IMR-90 (cell line): Measurements from ENCODE around the gene KCTD2. TPM values are rescaled to one million over a fixed set of nuclear protein-coding genes. Genes with fewer than 3 reads are reported as not detected.

ENCODE experiments used
- ATAC-seq: fragments of 200-7000 bp; cut with Tn5 transposase; 2 replicates; pipeline ENCODE4 v1.9.1; 2020; ENCODE audit warnings: low read depth, mild to moderate bottlenecking, moderate library complexity
- BruUV-seq: library from RNA; stranded (reverse); fragments of 400-500 nt; replicated peaks from 2 replicates; lab custom pipeline; 2021; lab: Mats Ljungman, UMichigan
- CTCF ChIA-PET: fragments of 300-600 bp; formaldehyde crosslinking; extraction: SDS; loops from one replicate; lab custom pipeline; 2021; ENCODE audit warnings: antibody characterized with exemption; lab: Yijun Ruan, JAX
- POLR2A ChIA-PET: fragments of 300-600 bp; sonication (Branson Sonifier 250); formaldehyde crosslinking; loops from one replicate; lab custom pipeline; 2022; ENCODE audit warnings: antibody characterized with exemption; ENCODE audit not compliant: unreplicated experiment; lab: Charles Lee
- DNase-seq: peaks from one replicate; pipeline ENCODE4 v3.0.0; 2013
- H2AFZ ChIP-seq: replicated peaks from 2 replicates; pipeline ENCODE3; 2013; ENCODE audit warnings: low read length, mild to moderate bottlenecking; ENCODE audit not compliant: poor library complexity
- H2AK5ac ChIP-seq: 2 replicates; pipeline ENCODE4 v1.6.1; 2013; ENCODE audit warnings: low read depth, low read length, inconsistent platforms
- H2AK9ac ChIP-seq: replicated peaks from 2 replicates; pipeline ENCODE3; 2013; ENCODE audit warnings: mild to moderate bottlenecking, low read depth, low read length, moderate library complexity; ENCODE audit not compliant: poor library complexity
- H2BK120ac ChIP-seq: 2 replicates; pipeline ENCODE4 v1.6.1; 2013; ENCODE audit warnings: low read depth, low read length, inconsistent platforms
- H2BK15ac ChIP-seq: 3 replicates; pipeline ENCODE4 v1.6.1; 2013; ENCODE audit warnings: low read depth, low read length, inconsistent platforms
- H2BK20ac ChIP-seq: 2 replicates; pipeline ENCODE4 v1.6.1; 2013; ENCODE audit warnings: low read depth, mild to moderate bottlenecking, inconsistent platforms, low read length, moderate library complexity
- H2BK5ac ChIP-seq: 2 replicates; pipeline ENCODE4 v1.6.1; 2013; ENCODE audit warnings: mild to moderate bottlenecking, low read depth, low read length, inconsistent platforms; ENCODE audit not compliant: poor library complexity, severe bottlenecking
- H3K14ac ChIP-seq: replicated peaks from 2 replicates; pipeline ENCODE4 v1.6.1; 2013; ENCODE audit warnings: low read depth, low read length, inconsistent platforms
- H3K18ac ChIP-seq: 2 replicates; pipeline ENCODE4 v1.6.1; 2013; ENCODE audit warnings: low read depth, low read length, control low read depth
- H3K23ac ChIP-seq: 2 replicates; pipeline ENCODE4 v1.6.1; 2013; ENCODE audit warnings: low read depth, low read length, inconsistent platforms
- H3K27ac ChIP-seq: 2 replicates; pipeline ENCODE4 v1.5.1; 2013; ENCODE audit warnings: mild to moderate bottlenecking, control low read depth, low read length; ENCODE audit not compliant: insufficient read depth
- H3K27me3 ChIP-seq: 2 replicates; pipeline ENCODE4 v1.6.1; 2013; ENCODE audit warnings: low read length; ENCODE audit not compliant: control insufficient read depth, insufficient read depth
- H3K36me3 ChIP-seq: 2 replicates; pipeline ENCODE4 v1.6.1; 2013; ENCODE audit warnings: low read length, mixed read lengths; ENCODE audit not compliant: control insufficient read depth, insufficient read depth
- H3K4ac ChIP-seq: 2 replicates; pipeline ENCODE4 v1.6.1; 2013; ENCODE audit warnings: low read depth, low read length, inconsistent platforms
- H3K4me1 ChIP-seq: 2 replicates; pipeline ENCODE4 v1.6.1; 2013; ENCODE audit warnings: low read length, mixed read lengths; ENCODE audit not compliant: control insufficient read depth, insufficient read depth
- H3K4me2 ChIP-seq: 2 replicates; pipeline ENCODE4 v1.6.1; 2013; ENCODE audit warnings: low read depth, mild to moderate bottlenecking, control low read depth, low read length, moderate library complexity
- H3K4me3 ChIP-seq: 2 replicates; pipeline ENCODE4 v1.5.1; 2013; ENCODE audit warnings: low read depth, mild to moderate bottlenecking, control low read depth, low read length, moderate library complexity; ENCODE audit not compliant: insufficient read depth
- H3K56ac ChIP-seq: 2 replicates; pipeline ENCODE4 v1.6.1; 2013; ENCODE audit warnings: low read length, inconsistent platforms; ENCODE audit not compliant: insufficient read depth; ENCODE audit errors: extremely low read depth
- H3K79me1 ChIP-seq, 2 experiments: 2 replicates each; pipeline ENCODE4 v1.6.1; 2013; ENCODE audit warnings: low read length in 2 of 2, inconsistent platforms in 1 of 2, low read depth in 1 of 2
- H3K9ac ChIP-seq: 2 replicates; pipeline ENCODE4 v1.6.1; 2013; ENCODE audit warnings: low read depth, low read length, control low read depth
- H3K9me1 ChIP-seq: 2 replicates; pipeline ENCODE4 v1.6.1; 2013; ENCODE audit warnings: low read length, inconsistent platforms; ENCODE audit not compliant: insufficient read depth
- H3K9me3 ChIP-seq: 2 replicates; pipeline ENCODE4 v1.6.1; 2013; ENCODE audit warnings: low read length; ENCODE audit not compliant: control insufficient read depth, insufficient read depth
- H4K20me1 ChIP-seq: 2 replicates; pipeline ENCODE4 v1.6.1; 2013; ENCODE audit warnings: low read length, inconsistent platforms; ENCODE audit not compliant: insufficient read depth
- H4K5ac ChIP-seq: 2 replicates; pipeline ENCODE4 v1.6.1; 2013; ENCODE audit warnings: mild to moderate bottlenecking, low read depth, low read length, control low read depth
- H4K8ac ChIP-seq, 2 experiments: 2 replicates each; pipeline ENCODE4 v1.6.1; 2013; ENCODE audit warnings: low read depth in 2 of 2, low read length in 2 of 2, control low read depth in 1 of 2, inconsistent platforms in 1 of 2
- H4K91ac ChIP-seq: 2 replicates; pipeline ENCODE4 v1.6.1; 2013; ENCODE audit warnings: low read depth, low read length, inconsistent platforms; ENCODE audit not compliant: insufficient read depth
- POLR2A ChIP-seq: IDR thresholded peaks from 2 replicates; pipeline ENCODE4 v1.6.1; 2012; ENCODE audit warnings: mild to moderate bottlenecking, low read depth, low read length
- WGBS, 2 experiments: methylation state at CpG; one replicate each; pipeline versions ENCODE4 v1.1.5 to v1.1.7; 2013; ENCODE audit warnings: missing lambda C conversion rate in 2 of 2; ENCODE audit not compliant: insufficient read length in 1 of 2; ENCODE audit errors: extremely low coverage in 2 of 2; 5-methylcytosine and 5-hydroxymethylcytosine counted together
- dilution Hi-C: fragments of 300-500 bp; cut with HindIII; formaldehyde crosslinking; loops from one replicate; pipeline ENCODE4 v1.14.3; 2018; ENCODE audit warnings: low sequenced_read_pairs; ENCODE audit not compliant: unreplicated experiment
- in situ Hi-C: fragments of 300-500 bp; cut with MboI; formaldehyde crosslinking; loops from 3 replicates; pipeline ENCODE4 v1.14.3; 2019; ENCODE audit warnings: low sequenced_read_pairs, inconsistent platforms, mixed read lengths
- intact Hi-C: fragments of 100-400 bp; cut with micrococcal nuclease; formaldehyde crosslinking; loops from 2 replicates; pipeline ENCODE4 v1.10.0; 2022
- polyA plus RNA-seq, 3 experiments: library from polyadenylated mRNA; depleted of rRNA; stranded (reverse); fragments of >200 nt; gene quantifications; 2 replicates each; pipeline ENCODE4 v1.2.3, GENCODE V29; 2012; ENCODE audit warnings: low replicate concordance in 1 of 3
- total RNA-seq: library from RNA; depleted of rRNA; stranded (reverse); fragments of >200 nt; gene quantifications from 2 replicates; pipeline ENCODE4 v1.2.3, GENCODE V29; 2012

Gene KCTD2
- total and polyA plus RNA-seq, 2 of the 4 experiments (the other 2 are of a cell fraction) = 9.1 to 18.4 TPM

DNA sequence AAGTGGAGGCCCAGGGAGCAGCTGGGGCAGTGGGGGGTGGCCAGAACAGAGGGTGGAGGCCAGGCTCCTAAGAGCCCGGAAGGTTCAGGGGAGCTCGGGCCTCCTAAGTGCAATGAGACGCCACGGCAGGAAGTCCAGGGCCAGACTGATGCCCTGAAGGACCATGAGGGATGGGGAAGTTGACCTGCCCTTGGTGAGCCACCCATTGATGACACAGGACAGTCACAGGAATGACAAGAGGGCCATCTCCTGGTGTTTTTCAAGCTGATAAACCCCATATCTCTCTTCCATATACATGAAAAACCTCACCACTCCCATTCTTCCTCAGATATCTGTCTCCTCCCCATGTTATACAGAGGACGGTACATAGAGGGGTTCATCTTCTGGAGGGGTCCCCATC lies 40.4 kb upstream of the KCTD2 start:
- Histone ChIP-seq H4K91ac (no peak overlapping the region), H2AK9ac (no peak overlapping the region), H2BK20ac (no peak overlapping the region), H3K14ac (no peak overlapping the region), H3K18ac (no peak overlapping the region), H3K56ac (no peak overlapping the region), H3K27me3 (no peaks in the 10 kb centered on the region), H3K36me3 (peaks cover 33% of the 10 kb centered on the region), H2BK5ac (no peak overlapping the region), H3K27ac (no peak overlapping the region), H3K79me1 (no peaks in the 10 kb centered on the region; a peak in 1 of 4 replicates), H3K9ac (no peak overlapping the region), H3K4ac (no peak overlapping the region), H2BK120ac (no peak overlapping the region), H4K20me1 (no peaks in the 10 kb centered on the region), H3K23ac (no peak overlapping the region), H3K9me3 (no peaks in the 10 kb centered on the region), H3K4me1 (peaks cover under 1% of the 10 kb centered on the region; the same call in 1 of the 2 replicates), H3K9me1 (no peaks in the 10 kb centered on the region), H3K4me2 (no peak overlapping the region), H2BK15ac (no peak overlapping the region), H2AFZ (no peak overlapping the region), H2AK5ac (no peak overlapping the region), H4K8ac (no peak overlapping the region), H3K4me3 (no peak overlapping the region), H4K5ac (no peak overlapping the region)
- dilution Hi-C loops (no loop called here), intact Hi-C loops (no loop called here), in situ Hi-C loops (no loop called here)
- no peak for ATAC-seq
- no peak for TF ChIP-seq POLR2A
- ChIA-PET CTCF (interaction anchor here (1.6 kb wide), 1 partner anchor 18 kb away, joined by 6 read pairs; no protein-coding TSS in a partner anchor), POLR2A (no interaction called here)
- no TSS peak for BruUV-seq
- DNase-seq = no peak
- 89% methylated on average over 4 of the region's 5 CpGs; no CpG with 5 or more reads in 1 of the 2 experiments for WGBS, 2 experiments
